NCI-H1092 treated with DMSO at 0.1 percent for 48 hours (cell line): ENCODE measurements around the gene ASB4.
"Not testable (repeated sequence)": the region's sequence is repeated elsewhere in the genome, so short reads cannot be mapped to it uniquely, and the experiment has no call there.

Source experiments
- DNase-seq: peaks from one replicate; lab custom pipeline; 2025; lab: John Stamatoyannopoulos, UW

The ASB4 gene

DNA sequence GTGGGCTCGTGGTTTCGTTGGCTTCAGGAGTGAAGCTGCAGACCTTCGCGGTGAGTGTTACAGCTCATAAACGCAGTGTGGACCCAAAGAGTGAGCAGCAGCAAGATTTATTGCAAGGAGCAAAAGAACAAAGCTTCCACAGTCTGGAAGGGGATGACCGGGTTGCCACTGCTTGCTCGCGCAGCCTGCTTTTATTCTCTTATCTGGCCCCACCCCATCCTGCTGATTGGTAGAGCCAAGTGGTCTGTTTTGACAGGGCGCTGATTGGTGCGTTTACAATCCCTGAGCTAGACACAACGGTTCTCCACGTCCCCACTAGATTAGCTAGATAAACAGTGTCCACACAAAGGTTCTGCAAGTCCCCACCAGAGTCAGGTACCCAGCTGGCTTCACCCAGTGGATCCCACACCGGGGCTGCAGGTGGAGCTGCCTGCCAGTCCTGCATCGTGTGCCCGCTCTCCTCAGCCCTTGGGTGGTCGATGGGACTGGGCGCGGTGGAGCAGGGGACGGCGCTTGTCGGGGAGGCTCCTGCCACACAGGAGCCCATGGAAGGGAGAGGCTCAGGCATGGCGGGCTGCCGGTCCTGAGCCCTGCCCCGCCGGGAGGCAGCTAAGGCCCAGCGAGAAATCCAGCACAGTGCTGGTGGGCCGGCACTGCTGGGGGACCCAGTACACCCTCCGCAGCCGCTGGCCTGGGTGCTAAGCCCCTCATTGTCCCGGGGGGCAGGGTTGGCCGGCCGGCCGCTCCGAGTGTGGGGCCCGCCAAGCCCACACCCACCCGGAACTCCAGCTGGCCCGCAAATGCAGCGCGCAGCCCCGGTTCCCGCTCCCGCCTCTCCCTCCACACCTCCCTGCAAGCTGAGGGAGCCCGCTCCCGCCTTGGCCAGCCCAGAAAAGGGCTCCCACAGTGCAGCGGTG, 66.5 kb downstream of the ASB4 start:
- not testable (repeated sequence) for DNase-seq

DNA sequence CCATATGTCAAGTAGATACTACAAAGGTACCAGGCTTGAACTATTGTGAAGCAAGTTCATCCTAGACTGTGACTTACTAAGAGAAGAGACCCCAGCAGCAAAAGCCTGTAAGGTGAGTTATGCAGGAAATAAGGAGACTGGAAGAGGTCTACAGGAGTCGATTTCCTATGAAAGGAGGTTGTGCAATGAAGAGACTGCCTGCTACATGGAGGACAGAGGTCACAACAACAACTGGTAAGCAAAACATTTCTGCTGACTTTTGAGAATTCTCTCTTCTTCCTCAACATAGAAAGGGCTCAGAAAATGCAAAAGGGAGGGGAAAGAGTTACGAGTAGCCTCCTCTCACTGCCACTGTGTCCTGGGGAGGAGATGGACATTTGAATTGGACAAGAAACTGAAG, 68.2 kb downstream of the ASB4 start:
- no peak for DNase-seq

DNA sequence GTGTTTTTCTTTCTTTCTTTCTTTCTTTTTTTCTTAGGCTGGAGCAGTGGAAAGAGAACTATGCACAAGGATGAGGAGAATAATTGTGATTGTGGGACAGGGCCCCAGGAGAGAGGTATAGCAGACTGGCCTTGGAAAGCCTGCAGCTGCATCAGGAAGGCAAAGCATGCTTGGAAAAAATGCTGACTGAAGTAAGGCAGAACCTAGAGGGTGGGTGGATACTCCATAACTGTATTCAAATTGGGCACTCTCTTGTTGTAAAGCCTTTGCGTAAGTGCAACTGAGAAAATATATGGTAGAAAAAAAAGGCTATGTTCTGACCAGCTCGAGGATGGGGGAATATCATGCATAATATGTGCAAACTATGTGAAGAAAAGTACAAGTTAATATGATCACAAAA, 71.0 kb downstream of the ASB4 start:
- DNase-seq: no peak

DNA sequence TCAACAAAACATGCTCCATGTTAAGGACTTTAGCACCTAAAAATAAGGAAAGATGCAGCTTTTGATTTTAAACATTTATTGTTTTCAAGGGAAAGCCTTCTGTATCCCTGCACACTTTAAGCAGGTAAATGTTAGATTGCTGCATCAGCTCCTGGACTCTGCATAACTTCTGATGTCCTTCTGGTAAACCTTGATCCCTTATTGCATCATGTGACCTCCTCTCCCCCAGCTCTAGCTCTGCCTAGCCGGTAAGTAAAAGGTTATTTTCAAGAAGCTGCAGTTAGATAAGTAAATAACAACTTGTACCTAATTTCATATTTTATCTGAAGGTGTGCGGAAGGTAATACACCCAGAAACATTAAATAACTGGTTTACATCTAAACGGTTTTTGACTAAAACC, 73.1 kb downstream of the ASB4 start:
- DNase-seq: no peak

DNA sequence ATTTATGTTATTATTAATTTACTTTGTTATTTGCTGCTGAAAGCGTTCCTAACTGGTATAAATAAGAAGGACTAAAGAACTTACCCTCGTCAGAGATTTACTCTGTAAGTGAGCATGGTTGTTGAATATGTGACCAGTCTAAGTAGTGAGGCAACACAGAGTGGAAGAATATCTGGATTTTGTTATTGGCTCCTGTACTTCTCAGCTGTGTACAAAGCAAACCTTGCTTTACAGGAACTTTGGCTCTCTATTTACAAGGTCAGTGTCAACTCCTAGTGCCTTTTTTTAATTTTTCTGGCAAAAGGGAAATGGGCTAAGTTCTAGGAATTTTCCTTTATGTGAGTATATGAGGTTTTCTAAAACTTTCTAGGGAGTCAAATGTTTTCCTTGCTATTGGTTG, 74.9 kb downstream of the ASB4 start:
- no peak for DNase-seq

DNA sequence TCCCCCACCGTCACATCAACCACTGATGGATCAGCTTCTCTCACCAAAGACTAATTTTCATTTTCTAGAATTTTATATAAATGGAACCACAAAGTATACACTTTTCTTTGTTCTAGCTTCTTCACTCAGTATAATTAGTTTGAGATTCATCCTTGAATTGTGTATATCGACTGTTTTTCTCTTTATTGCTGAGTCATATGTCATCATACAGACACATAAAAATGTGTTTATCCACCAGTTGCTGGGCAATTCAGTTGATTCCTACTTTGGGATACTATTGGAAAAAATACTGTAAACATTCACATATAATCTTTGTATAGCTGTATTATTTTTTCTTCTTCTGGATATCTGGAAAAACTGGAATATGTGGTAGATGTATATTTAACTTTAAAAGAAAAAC, 84.0 kb downstream of the ASB4 start:
- no peak for DNase-seq

DNA sequence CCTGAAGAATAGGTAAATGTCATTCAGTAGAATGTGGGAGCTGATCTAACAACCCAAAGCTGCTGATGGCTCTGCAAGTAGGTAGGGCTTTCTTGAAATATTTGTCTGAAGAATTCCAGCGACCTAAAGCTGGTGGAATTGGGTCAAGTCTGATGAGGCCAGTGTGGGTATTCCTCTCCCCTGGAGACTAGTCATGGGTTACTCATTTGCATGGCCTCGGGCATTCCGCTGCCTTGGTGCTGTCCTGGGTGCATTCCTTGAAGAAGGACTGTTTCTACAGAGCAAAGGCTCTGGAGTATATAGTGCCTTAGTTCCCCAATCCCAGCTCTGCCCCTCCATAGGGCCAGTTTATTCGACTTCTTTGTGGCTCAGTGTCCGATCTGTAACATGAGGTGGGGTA, 91.4 kb downstream of the ASB4 start:
- no peak for DNase-seq

DNA sequence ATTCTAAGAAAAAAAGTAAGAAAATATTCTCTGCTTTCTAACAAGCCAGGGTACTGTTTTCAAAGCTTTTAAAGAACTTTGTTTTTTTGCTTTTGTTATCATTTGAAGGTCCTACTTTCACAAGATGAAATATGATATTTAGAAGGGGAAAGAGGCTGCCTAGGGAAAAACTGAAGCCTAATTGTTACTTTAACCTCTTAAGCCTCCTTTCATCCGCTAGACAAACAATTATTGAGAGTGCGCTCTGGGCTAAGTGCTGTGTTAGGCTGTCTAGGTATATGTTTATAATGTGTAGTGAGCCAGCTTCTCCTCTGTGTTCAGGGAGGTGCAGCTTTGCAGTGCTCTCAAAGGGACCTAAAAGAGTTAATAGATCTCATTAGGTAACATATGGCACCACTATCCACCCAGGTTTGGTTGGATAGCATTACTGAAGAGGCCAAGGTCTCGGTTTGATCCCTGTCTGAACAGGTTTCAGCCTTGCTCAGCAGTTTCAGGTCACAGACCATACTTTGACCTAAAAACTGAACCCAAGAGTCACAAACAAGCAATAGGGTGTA, 92.6 kb downstream of the ASB4 start:
- peak; percentile 98 for DNase-seq

DNA sequence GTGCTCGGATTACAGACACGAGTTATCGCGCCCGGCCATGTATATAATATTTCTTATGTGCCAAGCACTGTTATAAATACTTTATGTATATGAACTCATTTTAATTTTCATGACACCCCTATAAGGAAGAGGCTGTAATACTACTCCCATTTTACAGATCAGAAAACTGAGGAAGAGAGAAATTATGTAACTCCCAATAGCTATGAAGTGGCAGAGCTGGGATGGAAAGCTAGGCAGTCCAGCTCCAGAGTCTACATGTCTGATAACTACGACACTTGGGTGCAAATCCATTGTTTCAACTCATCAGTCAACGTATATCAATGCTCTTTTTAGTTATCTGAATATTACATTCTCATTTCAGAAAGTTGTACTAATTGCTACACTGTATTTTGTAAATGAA, 93.6 kb downstream of the ASB4 start:
- no peak for DNase-seq

DNA sequence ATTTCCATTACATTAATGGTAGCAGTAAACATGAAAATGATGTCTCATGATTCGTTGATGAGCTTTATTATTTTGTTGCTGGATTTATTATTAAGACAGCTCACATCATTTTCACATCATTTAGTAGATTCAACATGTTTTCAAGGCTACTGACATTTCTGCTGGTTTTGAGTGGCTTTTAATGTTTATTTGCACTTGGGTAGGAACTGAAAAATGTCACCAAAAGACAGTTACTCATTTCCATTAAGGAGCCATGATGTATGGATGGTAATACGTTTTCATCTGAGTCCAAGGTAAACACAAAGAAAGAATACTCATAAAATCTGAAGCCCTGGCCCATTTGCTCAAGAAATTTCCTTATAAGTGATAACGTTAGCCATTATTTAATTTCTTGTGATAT, 95.7 kb downstream of the ASB4 start:
- DNase-seq: no peak

DNA sequence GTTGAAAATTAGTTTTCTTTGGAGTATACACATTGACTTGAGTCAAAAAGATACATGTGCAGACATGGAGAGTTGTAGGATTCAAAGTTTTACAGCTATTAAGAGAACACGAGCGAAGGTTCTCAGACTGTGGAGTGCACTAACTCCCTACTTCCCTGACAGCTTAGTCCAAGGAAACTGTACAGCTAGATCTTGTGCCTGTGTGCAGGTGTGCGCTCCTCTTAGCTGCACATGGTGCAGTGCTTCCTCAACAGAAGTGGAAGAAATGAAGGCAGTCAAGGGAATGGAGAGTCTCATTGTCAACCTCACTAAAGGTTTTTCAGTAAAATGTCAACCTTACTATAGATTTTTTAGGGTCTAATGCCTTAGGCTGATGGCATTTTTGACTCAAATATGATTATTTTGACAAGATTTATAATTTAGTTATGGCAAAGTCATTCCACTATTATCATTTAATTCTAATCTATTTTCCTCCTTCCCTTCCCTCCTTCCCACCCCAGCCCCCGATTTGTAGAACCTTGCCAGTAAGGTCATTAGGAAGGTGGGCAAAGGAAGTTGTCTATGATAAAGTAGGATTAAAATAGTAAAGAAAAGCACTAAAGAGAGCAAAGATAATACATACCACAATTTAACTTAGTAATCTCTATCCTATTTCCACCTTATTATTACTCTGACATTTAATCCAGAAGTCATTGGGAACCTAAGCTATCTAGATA, 97.0 kb downstream of the ASB4 start:
- no peak for DNase-seq

DNA sequence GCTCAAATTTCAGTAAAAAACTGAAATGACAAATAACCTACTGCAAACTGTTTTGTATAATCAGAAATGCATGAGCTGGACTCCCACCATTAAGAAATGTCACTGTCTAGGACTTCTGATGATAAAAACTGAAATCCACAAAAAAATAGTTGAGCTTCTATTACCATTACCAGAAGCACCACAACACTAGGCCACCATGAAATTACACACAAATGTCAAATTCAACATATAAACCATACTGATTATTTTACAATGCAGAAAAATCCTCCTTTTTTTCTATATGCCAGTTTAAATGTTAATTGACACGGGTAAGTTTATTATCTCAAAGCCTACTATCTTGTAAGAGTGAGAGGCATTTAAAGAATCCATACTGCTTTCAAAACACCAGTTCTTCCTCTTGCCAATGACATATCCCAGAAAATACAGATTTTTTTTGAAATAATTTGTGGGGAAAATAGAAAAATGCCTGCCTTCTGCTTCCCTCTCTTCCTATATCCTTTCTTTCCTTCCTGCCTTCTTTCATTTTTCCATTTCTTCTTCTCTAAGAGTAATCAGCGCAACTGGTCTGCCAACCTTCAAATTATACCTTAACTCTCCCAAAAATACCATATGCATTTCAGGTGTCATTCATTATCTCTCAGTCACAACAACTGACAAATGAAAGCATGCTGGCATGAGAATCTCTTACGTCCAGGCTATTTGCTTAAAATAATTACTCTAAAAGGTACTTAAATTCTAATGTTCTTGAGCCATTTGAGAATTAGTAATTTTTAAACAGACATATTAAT, 98.3 kb downstream of the ASB4 start:
- DNase-seq: no peak

DNA sequence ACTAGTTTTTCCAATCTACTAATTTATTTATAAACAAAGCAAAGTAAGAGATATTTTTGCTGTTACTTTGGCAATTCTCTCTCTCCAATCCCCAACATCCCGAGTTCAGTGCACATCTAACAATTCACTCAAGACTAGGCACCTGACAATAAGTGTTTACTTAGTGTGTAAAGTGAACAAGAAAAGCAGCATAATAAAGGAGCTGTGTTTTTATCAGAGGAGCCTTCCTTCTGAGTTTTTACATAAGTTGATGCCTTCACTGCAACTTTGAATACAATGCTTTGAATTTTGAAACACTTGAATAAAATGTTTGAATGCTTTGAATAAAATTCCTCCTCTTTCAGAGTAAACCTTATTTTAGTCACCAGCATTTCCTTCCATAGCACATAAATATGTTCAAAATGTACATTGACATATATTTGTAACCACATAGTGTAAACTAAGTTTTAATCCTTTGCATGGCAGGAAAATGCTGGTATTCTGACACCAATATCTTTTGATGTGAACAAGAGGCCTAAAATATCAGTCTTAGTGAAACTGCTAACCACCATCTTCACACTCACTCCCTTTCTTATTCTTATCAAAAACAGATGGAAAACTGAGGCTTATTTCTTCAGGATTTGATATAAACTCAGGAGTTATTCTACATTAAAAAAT, 99.2 kb downstream of the ASB4 start:
- no peak for DNase-seq

DNA sequence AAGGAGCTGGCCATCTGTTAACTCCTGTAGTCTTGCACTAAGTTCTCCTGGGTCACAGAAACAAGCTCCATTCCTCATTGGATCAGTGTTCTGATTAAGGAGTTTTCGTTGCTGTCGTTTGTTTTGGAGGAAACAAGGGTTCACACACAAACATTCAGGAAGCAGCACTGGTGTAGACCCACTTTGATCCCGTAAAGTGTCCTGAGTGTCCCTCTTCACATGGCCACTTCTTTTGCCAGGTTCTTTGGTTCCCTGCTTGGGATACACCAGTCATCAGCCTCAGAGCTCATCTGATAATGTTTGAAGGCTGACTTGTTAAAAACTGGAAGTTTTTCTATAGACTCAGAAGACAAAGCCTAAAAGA, 99.7 kb downstream of the ASB4 start:
- DNase-seq: no peak

DNA sequence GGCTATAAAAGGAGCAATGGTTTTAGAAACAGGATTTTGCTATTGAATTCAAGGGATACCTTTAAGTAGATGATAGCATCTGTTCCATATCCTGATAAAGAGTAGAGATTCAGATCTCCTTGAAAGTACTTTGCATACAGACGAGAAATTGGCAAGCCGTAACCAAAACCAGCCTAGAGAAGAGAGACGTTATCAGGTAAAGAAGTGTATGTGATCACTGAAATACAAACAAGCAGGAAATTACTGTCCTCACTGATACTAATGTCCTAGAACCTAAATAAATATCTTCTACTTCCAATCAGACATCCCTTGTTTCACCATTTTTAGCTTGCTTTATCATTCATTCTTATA, 101.2 kb downstream of the ASB4 start:
- no peak for DNase-seq

DNA sequence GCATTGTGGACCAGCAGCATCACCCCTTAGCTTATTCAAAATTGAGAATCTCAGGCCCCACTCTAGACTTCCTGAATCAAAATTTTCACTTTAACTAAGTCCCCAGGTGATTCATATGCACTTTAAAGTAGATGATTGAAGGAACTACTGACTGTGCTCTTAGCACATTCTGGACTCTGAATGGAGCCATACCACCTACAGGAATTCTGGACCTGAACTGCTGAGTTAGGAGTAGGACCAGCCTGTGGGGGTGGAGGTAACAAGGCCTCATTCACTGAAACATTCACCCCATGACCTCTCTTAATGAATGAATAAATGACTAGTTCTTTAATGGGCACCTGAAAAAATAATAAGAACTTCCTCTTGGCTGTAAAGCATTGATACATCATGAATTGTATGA, 103.3 kb downstream of the ASB4 start:
- no peak for DNase-seq

DNA sequence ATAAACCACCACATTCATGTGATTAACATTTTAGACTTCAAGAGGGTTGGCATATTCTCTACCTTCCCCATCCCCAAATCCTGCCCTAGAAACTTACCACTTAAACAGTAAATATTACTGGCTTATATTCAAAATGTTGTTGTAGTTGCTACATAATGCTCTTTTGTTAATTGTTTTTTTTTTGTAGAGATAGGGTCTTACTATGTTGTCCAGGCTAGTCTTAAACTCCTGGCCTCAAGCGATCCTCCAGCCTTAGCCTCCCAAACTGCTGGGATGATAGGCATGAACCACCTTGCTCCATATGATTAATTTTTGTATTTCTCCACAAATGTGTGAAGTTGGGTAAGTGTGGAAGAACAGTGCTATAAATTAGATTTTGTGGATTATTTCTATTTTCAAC, 104.0 kb downstream of the ASB4 start:
- no peak for DNase-seq
